ENCODE measurements around the gene CAPG. TPM values are rescaled to one million over a fixed set of nuclear protein-coding genes. Genes with fewer than 3 reads are reported as not detected.

CAPG gene
- total and polyA plus RNA-seq, 10 of the 15 experiments (the other 5 are each of a cell fraction or from before 2014, with no cell fraction given): 26.3 to 192 (median 100) TPM

DNA sequence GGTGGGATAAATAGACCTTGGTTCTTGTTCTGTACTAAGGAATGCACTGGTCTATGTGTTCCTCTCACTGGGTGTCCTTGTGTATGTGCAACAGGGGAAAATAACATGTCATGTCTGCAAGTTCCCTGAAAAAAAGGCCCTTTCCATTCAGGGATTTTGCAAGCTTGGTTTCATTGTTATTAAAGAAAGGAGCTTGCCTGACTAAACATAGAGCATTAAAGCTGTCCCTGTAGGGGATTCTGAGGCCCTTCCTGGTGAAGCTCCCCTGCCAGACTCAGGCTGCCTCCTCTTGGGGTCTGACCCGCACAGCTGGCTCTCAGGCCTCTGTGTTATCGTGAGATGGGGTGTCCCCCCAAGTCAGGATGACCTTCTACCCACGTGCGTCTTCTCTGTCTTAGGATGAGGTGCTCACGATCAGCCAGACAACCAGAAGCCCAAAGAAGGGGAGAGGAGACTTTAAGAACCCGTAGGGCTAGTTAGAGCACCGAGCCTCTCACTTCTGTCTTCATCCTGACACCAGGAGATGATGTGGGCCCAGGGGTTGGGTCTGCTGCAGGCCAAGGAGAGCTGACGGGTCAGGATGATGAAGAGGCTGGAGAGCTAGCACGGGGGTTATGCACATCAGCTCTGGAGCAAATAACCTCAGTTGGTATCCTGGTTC is 21.2 kb downstream of the CAPG start:
- H3K36me3 ChIP-seq (ENCODE audit: control insufficient read depth in 2 of 2, insufficient read depth in 2 of 2, low read length in 1 of 2): peaks cover 3 to 8% of the 10 kb centered on the region in 2 experiments
- no peaks in the 10 kb centered on the region for H3K79me2 ChIP-seq (ENCODE audit: control insufficient read depth, insufficient read depth, low read length)
- FAIRE-seq (no peak), DNase-seq (ENCODE audit: low read depth, low spot score) (no peak), ATAC-seq (no peak)
- H3K4me1 ChIP-seq (ENCODE audit: control insufficient read depth, insufficient read depth, low read length): peaks cover 7% of the 10 kb centered on the region
- H3K4me3 ChIP-seq: no peak overlapping the region
- no peak overlapping the region for H2AFZ ChIP-seq (ENCODE audit: control insufficient read depth, low read depth, low read length)
- SMC1A ChIA-PET (ENCODE audit: uncharacterized antibody, unreplicated experiment): interaction anchor here (0.9 to 6.6 kb wide), 5 partner anchors 16 to 165 kb away, joined by 3 to 56 read pairs (median 4); partner anchors contain the start of genes ELMOD3 and RETSAT
- CTCF ChIA-PET: interaction anchor here (1.0 to 7.0 kb wide), 6 partner anchors 31 to 248 kb away, joined by 3 to 104 read pairs (median 4); no protein-coding TSS in a partner anchor
- no peaks in the 10 kb centered on the region for H3K27me3 ChIP-seq (replicated peaks in 1 of 2; ENCODE audit: control insufficient read depth in 2 of 2, insufficient read depth in 2 of 2, low read length in 1 of 2)
- intact Hi-C loops (cut with micrococcal nuclease; ENCODE audit: unreplicated experiment) (no loop called here), in situ Hi-C loops (cut with MboI) (no loop called here)
- TF ChIP-seq NBN (IDR thresholded peaks at IDR 0.05): no peak
- no peak for TF ChIP-seq IRF3 (IDR thresholded peaks at IDR 0.05)
- TF ChIP-seq STAT1 (conservative IDR thresholded peaks at IDR 0.05): no peak
- TF ChIP-seq CBX3 (IDR thresholded peaks at IDR 0.05; ENCODE audit: borderline replicate concordance, low read depth): no peak
- TF ChIP-seq HSF1 (IDR thresholded peaks at IDR 0.05; ENCODE audit: low read depth, low read length): no peak
- TF ChIP-seq, protein P1, sequence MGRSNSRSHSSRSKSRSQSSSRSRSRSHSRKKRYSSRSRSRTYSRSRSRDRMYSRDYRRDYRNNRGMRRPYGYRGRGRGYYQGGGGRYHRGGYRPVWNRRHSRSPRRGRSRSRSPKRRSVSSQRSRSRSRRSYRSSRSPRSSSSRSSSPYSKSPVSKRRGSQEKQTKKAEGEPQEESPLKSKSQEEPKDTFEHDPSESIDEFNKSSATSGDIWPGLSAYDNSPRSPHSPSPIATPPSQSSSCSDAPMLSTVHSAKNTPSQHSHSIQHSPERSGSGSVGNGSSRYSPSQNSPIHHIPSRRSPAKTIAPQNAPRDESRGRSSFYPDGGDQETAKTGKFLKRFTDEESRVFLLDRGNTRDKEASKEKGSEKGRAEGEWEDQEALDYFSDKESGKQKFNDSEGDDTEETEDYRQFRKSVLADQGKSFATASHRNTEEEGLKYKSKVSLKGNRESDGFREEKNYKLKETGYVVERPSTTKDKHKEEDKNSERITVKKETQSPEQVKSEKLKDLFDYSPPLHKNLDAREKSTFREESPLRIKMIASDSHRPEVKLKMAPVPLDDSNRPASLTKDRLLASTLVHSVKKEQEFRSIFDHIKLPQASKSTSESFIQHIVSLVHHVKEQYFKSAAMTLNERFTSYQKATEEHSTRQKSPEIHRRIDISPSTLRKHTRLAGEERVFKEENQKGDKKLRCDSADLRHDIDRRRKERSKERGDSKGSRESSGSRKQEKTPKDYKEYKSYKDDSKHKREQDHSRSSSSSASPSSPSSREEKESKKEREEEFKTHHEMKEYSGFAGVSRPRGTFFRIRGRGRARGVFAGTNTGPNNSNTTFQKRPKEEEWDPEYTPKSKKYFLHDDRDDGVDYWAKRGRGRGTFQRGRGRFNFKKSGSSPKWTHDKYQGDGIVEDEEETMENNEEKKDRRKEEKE (IDR thresholded peaks at IDR 0.05): no peak
- no peak for TF ChIP-seq PML (IDR thresholded peaks at IDR 0.05; ENCODE audit: low read length)
- TF ChIP-seq EED (IDR thresholded peaks at IDR 0.05; ENCODE audit: low read depth): no peak
- TF ChIP-seq IRF4 (IDR thresholded peaks at IDR 0.05; ENCODE audit: low read depth, low read length): no peak
- no peak for TF ChIP-seq WRNIP1 (IDR thresholded peaks at IDR 0.05; ENCODE audit: borderline replicate concordance, low read depth, low read length)
- H3K4me2 ChIP-seq (ENCODE audit: control insufficient read depth, insufficient read depth): no peak overlapping the region
- H3K9me3 ChIP-seq (replicated peaks; ENCODE audit: control insufficient read depth, insufficient read depth, low read length): no peaks in the 10 kb centered on the region
- POLR2A ChIA-PET: no interaction called here
- BruUV-seq (replicated peaks): no TSS peak
- no peak overlapping the region for H3K27ac ChIP-seq (ENCODE audit: control insufficient read depth, insufficient read depth)
- WGBS (ENCODE audit: insufficient coverage, insufficient replicate concordance, low lambda C conversion rate, missing lambda C conversion rate): 87% methylated on average over 9 of the region's 9 CpGs
- H3K9ac ChIP-seq (ENCODE audit: control insufficient read depth, insufficient read depth, low read length): no peak overlapping the region
- no peaks in the 10 kb centered on the region for H4K20me1 ChIP-seq (ENCODE audit: control insufficient read depth, insufficient read depth)
- RAD21 ChIA-PET (ENCODE audit: unreplicated experiment): interaction anchor here (0.8 to 7.7 kb wide), 2 partner anchors 35 to 162 kb away, joined by 3 to 60 read pairs; partner anchors contain the start of genes ELMOD3 and RETSAT
